Activated CD4-positive, alpha-beta T cell treated with anti-CD3 and anti-CD28 coated beads, Interleukin-2, Interleukin-6, amounts not matched to agents 100 ng/mL and 50 ng/mL, durations not matched to agents 16 hours and 8 hours (primary cell): ENCODE measurements around the gene CHCHD6.

Source experiments
- DNase-seq: peaks from one replicate; pipeline ENCODE4 v3.0.0-alpha.2; 2020

The CHCHD6 gene, protein sequence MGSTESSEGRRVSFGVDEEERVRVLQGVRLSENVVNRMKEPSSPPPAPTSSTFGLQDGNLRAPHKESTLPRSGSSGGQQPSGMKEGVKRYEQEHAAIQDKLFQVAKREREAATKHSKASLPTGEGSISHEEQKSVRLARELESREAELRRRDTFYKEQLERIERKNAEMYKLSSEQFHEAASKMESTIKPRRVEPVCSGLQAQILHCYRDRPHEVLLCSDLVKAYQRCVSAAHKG

DNA sequence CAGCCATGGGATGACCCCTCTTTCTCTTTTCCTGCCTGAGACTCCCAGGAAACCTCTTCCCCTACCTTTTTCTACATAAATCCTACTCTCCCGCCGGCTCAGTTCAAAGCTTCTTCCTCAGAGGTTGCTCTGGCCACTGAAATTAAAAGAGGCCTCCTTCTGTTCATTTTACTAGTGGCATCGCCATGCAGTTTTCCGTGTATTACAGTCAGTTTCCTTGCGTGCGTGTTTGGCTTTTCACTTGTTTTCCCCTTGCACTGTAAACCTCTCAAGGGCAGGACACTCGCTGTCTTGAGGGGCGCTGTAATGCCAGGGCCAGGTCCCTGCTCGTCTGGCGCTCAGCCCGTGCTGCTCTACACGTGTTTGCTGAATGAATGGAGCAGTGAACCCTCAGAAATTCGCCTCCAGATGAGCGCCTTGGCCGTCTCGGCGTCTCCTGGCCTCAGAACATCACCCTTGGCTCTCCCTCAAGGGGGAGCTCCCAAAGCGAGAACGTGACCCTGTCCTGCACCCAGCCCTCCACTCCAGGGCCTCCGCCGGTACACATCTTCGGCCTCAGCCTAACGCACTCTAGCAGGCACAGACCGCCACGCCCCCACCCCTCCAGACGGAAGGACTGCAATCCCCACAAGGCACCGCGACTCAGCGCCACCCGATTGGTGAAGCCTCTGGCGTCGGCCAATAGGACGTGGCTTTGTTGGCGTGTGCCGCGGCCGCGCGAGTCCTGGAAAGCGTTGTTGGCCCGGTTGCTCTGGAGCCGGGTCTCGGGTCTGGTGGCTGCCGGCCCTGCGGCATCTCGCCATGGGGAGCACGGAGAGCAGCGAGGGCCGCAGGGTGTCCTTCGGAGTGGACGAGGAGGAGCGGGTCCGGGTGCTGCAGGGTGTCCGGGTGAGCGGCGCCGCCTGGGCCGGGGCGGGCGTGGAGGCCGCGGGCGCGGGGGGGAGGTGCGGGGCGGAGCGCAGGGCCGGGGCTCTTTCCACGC, at the start of gene CHCHD6:
Gene CHCHD6 (plus strand): TSS at position 729 of the 982 bp plus-strand sequence. CDS start 73 bp downstream, at position 802.
- peak; percentile 97 for DNase-seq

DNA sequence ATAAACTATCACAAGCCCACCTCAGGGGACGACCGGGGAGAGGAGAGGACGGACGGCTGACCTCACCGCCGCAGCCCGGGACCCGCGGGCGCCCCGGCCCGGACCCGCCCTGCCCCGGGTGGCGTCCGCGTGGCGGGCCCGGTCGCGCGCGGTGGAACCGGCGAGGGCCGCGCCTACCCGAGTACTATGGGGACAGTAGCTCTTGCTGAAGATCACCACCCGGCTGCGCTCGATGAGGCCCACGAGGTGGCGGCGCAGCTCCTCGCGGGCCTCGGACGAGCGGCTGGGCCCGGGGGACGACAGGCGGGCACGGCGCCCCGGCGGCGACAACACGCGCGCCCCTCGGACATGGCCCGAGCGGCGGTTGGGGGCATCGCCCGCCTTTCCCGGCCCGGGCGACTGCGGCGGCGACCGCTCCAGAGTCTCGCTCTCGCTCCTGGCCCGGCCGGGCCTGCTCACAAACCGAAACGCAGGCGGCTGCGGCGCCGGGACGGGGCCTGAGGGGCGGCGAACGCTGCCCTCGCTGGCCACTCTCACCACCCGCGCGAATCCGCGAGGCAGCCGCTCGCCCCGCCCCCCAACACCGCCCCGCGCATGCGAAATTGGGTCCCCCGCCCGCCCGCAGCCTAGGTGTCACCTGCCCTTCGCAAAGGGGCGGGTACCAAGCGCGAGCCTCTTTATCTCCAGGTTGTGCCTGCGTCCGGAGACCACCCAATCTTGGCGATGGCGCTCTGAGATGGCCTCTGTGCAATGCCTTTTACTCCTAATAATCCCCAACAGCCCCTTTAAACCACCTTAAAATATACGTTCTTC, 49.3 kb upstream of the CHCHD6 start, which contains the start of gene TXNRD3:
Gene TXNRD3 (minus strand): TSS at position 554 of the 813 bp plus-strand sequence.
- DNase-seq, result peak; percentile 69

GRCh38 chr3:126655887-126656286, 48.2 kb upstream of the CHCHD6 start:
- no peak for DNase-seq

DNA sequence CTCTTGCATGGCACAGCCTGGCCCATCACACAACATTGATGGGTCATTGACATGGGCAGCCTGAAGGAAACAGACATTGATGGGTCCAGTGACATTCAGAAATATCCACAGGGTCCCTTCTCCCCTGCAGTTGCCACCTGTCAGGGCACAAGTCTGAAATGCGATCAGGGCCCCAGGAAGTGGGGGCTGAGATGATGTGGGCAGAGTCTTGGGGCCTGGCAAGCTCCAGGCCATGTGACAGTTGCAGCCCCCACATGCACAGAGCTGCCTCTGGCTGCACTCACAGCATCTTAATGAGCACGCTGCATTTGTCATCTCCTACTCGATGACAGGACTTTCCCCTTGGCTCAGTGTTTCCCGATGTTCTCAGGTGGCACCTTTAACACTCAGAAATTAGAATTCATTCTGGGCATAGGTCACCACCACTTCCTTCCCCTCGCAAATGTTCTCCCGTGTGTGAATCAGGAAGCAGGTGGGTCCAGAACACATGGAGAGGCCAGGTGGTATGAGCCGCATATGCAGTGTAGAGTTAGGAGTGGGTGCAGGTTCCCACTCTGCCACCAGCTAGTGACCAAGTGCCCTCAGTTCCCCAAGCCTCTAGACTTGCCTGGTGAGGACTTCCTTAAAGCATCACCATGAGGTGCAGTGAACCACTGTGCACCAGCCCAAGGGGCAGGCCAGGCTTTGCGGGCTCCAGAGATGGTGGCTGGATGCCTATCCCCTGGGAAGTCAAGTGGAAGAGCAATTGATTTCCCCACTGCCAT, 47.5 kb upstream of the CHCHD6 start:
- DNase-seq, result no peak

DNA sequence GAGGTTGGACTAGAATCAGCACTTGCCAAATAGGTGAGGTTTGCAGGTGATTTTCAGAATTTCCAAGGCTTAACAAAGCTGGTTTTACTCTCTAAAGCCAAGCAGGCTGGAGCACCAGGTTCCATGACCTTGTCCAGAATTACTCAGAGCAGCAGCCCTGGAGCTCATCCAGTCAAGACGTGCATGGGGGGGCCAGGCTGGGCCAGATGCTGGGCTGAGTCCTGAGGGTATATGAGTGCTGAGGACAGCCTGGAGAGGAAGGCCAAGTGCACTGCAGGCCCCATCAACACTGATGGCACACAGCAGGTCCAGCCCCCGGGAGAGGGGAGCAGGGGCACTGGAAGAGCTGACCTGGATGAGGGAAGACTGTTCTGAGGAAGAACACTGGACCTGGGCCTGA, 46.1 kb upstream of the CHCHD6 start:
- DNase-seq, result no peak

DNA sequence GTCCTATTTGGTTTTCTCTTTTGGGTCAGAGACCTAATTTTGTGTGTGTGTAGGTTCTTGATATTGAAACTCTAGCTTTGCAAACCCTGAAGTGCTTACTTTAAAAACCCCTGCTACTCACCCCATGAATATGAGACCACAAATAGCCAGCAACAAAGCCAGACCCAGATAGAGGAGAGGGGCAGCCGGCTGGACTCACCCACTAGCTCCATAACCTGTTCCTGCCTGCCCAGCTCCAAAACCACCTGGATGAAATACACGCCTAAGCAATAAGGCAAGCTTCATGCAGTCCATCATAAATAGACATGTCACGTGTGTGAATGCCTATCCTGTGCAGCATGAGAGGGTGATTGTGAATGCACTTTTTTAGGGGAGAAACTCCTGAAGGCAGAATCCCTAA, 45.5 kb upstream of the CHCHD6 start:
- no peak for DNase-seq

DNA sequence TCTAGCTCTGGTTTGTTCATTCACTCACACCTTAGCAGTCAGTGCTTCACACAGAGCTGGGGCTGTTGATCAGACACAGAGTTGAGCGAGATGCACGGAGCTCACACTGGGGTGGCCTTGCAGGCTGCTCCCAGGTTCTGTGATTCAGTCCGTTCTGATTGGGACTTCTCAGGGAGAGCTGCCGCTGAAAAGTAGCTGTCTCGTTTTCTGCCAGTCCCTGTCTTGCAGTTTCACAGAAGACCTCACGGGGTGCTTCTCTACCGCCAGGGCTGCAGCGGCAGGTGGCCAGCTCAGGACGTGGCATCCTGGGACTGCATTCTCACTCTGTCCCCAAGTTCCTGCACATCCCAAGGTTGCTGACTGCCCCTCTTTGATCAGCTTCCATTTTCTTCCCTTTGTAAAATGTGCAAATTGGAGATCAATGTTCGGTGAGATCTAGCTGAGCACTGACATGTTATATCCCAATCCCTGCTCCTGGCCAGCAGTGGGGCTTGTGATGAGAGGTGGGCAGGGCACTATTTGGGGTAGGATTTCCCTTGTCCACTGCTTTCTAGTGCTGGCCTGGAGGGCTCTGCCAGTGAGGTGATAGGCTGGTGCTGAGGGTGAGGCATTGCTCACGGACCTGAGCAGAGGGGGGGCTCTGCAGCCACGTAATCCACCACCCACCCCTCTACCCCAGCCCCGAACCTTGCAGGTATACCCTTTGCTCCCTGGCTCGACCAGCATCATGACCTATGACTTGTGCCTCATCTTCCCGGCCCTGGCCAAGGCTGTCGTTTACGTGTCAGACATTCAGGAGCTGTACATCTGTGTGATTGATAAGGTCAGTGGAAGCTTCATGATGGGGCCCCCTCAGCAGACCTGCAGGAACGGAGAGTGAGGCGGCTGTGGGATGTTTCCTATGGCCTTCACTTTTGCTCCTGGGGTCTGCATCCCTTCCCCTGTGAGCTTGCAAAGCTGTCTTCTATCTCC, 43.8 kb upstream of the CHCHD6 start:
- no peak for DNase-seq

GRCh38 chr3:126661532-126662364, 42.3 kb upstream of the CHCHD6 start:
- no peak for DNase-seq

GRCh38 chr3:126663257-126663656, 40.8 kb upstream of the CHCHD6 start:
- no peak for DNase-seq

DNA sequence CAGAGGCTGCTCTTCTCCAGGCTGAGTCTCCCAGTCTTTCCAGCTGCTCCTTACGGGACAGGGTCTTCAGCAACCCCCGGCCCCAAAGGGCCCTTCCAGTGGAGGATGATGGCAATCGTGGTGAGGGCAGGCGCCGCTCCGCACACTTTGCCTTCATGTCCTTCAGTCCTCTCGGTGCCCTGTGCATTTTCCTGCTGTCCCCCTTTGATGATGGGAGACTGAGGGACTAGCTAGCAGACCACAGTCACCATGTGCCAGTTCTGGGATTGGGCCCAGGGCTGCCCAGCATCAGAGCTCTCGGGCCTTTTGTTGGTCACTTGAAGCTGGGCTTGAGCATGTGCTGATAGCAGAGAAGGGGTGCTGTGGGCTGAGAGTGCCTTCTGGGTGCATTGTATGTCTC, 40.3 kb upstream of the CHCHD6 start:
- DNase-seq, result no peak

DNA sequence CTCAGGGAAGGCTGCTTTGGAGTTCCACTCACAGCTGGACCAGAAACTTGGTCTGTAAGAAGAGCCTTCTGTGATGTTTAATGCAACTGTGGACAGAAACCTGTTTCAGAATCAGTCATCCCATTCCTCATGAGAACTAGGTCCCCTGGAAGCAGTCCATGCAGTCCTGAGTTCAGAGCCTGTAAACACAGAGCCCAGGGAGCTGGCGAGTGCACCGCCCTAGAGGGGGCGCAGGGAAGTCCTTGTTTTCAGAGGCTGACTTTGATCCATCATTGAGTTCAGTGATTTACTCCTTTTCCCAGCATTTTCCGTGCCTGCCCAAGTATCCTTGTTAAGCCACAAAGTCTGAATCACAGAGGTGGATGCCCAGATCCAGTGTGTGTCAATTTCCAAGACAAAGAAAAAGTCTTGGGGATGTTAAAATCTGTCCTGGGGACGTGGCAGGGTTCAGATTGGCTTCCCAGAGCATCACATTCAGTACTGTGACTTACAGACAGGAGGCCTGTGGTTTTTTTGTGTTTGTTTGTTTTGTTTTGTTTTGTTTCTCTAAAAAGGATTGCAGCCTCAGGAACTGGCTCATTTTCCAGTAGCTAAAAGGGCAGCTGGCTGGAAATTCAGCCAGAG, 39.3 kb upstream of the CHCHD6 start:
- no peak for DNase-seq

- DNase-seq, result no peak
These were observed 38.7 kb upstream of the CHCHD6 start for GRCh38 chr3:126665221-126665936.

GRCh38 chr3:126665959-126666657, 37.9 kb upstream of the CHCHD6 start:
- no peak for DNase-seq

- no peak for DNase-seq
These were observed 37.1 kb upstream of the CHCHD6 start for GRCh38 chr3:126666658-126667528.

GRCh38 chr3:126667631-126668449, 36.2 kb upstream of the CHCHD6 start:
- DNase-seq, result no peak
